ENCODE results near the gene YPEL3.
A peak's percentile ranks its signal among the peaks of the same experiment; 100 is the strongest.

The YPEL3 gene

DNA sequence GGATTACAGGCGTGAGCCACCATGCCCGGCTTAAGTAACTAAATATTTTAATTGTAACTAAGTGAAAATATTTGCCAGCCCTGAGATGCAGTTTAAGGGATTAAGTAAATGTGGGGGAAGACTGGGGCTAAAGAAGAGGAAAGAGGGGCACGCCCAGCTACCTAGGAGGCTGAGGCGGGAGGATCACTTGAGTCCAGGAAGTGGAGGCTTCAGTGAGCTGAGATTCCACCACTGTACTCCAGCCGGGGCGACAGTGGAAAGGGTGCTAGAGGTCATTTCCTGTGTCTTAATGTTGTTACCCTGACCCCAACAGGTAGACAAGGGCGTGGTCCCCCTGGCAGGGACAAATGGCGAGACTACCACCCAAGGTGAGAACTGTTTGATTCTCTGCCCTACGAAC is 27.7 kb downstream of the YPEL3 start:
- DNase-seq, result no peak

- DNase-seq, result no peak
Observed at GRCh38 chr16:30067584-30067916, 28.5 kb downstream of the YPEL3 start.

DNA sequence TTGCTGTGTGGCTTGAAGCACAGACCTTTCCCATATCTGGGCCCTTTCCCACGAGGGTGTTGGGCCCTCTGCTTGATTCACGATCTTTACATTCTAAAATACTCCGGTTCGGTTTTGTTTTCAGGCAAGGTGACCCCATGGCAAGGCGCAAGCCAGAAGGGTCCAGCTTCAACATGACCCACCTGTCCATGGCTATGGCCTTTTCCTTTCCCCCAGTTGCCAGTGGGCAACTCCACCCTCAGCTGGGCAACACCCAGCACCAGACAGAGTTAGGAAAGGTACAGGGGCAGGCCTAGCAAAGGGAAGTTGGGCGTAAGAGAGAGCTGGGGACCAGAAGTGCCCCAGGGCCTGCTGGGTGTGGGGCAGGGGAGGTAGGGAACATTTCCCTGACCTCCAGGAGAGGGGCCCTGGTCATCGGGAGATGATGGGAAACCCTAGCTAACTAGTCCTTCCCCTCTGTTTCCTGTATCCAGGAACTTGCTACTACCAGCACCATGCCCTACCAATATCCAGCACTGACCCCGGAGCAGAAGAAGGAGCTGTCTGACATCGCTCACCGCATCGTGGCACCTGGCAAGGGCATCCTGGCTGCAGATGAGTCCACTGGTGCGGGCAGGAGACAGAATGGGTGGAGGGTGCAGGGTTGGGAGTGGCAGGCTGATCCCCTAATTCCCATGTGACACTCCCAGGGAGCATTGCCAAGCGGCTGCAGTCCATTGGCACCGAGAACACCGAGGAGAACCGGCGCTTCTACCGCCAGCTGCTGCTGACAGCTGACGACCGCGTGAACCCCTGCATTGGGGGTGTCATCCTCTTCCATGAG is 29.0 kb downstream of the YPEL3 start:
- no peak for DNase-seq

- DNase-seq, result no peak
Observed at GRCh38 chr16:30065943-30066760, 29.9 kb downstream of the YPEL3 start.

DNA sequence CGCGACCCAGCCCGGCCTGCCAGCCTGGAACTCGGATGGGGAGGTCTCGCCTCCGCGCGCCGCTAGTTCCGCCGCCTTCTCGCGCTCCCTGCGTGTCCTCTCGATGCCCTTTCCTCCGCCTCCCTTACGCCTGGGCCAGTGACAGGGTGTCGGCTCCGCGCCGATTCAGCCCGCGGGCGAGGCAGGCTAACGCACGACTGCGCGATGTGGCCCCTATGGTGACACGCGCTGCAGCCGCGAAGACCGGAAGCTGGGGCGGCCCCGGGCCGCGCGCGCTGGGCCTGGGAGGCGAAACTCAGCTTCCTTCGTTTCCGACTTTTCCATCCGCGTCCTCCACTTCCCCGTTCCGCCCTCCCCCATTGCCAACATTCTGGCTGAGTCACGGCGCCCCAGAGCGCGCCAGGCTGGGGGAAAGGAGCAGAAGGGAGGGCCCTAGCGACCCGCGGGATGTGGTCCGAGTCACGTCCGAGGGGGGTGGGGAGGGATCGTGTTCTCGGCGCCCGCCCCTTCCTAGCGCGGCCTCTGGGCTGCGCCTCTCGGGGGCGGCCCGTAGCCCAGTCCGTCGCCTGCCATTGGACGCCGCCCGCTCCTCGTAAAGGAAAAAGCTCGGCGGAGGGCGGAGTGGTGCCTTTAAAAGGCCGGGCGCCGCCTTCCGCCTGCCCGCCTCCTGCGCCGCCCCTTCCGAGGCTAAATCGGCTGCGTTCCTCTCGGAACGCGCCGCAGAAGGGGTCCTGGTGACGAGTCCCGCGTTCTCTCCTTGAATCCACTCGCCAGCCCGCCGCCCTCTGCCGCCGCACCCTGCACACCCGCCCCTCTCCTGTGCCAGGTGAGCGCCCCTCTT is 30.7 kb downstream of the YPEL3 start, which contains the start of gene ALDOA:
TSS of gene ALDOA (plus strand) at position 659 of the 841 bp plus-strand sequence. CDS start 1,138 bp downstream, outside the sequence.
- peak; percentile 93 to 97 for DNase-seq

- DNase-seq, result no peak
Observed at GRCh38 chr16:30064729-30065101, 31.3 kb downstream of the YPEL3 start.

DNA sequence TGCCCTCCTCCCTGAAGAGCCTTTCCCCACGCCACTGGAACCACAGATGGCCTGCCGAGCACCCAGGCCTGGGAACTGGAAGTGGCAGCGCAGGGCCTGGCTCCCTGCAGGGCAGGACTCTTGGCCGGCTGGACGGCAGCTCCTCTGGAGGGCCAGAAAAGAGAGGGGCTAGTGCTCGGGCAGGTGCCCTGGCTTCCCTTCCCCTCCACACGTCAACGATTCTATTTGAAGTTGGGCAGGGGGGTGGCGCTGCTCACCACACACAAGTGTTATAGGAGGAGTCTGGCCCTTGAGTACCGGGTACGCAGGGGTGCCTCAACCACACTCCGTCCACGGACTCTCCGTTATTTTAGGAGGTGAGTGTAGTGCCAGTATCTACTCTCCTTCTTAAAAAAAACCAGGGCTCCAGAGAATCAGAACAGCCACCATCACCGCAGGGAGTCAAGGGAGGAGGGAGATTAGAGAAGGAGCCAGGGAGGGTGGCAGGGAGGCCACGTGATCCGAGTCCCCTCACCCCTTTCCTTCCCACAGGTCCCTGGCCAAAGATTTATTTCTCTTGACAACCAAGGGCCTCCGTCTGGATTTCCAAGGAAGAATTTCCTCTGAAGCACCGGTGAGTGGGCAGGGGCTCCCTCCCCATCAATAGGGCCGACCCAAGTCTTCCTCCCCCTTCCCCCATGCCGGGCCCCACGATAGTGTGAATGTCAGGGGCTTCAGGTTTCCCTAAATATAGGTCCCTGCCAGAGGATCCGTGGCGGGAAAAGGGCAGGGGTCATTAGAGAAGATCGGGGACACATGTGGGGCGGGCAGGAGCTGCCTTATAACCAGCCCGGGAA is 31.9 kb downstream of the YPEL3 start:
- peak; percentile 68 to 72 for DNase-seq

GRCh38 chr16:30063278-30063892 is 32.6 kb downstream of the YPEL3 start:
- DNase-seq, result no peak

DNA sequence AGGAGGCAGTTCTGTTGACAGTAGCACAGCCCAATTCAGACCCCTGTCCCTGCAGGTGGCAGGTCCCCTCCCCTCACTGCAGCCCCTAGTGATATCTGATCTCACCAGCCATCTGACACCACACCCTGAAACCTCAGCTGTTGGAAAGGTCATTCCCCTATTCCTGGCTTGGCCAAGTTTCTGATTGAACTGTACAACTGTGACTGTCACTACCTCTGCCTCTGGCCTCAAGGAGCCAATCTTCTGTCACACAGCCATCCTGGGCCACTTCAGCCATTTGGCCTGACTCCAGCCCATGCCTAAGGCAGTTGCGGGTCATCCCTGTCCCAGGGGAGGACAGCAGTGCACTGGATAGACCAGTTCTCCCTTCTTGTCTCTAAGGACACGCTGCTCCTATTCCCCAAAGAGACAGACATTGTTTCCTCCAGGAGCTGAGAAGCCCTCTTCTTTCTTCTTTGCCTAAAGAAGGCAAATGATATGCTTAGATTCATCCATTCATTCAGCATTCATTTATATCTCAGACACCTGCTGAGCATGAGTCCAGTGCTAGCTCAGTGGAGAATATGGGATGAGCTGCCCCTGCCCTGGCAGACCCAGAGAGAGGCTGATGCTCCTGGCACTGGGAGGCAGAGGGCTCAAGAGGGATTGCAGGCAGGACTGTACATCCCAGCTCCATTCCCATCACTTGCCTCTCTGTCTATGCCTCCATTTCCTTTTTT is 35.0 kb downstream of the YPEL3 start:
- DNase-seq, result no peak

- no peak for DNase-seq
Observed at GRCh38 chr16:30060346-30060745, 35.7 kb downstream of the YPEL3 start.

DNA sequence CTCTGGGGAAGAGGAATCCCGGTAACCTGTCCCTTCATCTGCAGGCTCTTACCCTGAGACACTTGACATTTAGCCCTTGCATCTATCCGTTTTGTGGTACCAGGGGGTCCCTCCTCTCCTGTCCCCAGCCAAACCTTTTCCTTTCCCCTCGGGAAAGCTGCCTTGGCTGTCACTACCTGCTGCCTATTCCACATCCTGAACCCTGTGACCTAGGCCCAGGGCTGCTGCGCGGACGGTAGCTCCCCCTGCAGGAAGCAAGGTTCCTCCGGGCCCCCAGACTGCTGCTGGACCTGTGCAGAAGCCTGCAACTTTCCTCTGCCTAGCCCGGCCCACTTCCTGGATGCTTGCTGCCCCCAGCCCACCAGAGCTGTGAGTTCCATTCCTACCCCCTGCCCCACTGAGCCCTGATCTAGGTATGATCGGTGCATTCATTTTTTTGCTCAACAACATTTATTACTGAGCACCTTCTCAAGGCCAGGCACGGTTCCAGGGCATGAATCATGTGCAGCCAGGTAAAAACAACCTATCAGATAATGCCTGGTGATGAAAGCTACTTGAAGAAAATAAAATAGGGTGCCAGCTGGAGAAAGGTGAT is 41.0 kb downstream of the YPEL3 start:
- DNase-seq, result peak in 1 of 2 donors; percentile 49

GRCh38 chr16:30054451-30054850 is 41.6 kb downstream of the YPEL3 start:
- DNase-seq, result no peak

DNA sequence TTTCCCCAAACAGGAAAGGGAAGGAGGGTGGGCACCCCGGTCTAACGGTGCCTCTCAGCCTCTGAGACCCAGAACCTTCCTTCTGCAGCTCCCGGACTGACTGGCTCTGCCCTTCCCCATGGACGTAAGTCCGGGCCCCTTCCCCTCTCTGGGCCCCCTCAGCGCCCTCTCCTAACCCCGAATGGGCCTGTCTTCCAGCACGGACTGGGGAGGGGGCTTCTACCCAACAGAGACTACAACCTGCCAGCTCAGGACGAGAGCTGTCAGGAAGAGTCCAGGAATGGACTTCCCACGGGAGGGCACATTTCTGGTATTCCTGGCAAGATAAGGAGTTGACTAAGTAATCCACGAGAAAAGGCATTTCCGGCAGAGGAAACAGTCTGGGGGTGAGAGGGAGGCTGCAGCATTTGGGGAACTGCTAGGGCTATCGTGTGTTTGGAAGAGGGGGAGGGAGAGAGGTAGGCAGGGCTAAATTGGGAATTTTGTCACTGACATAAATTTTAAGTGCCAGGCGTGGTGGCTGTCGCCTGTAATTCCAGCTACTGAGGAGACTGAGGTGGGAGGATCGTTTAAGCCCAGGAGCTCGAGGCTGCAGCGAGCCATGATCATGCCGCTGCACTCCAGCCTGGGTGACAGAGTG is 42.5 kb downstream of the YPEL3 start:
- no peak for DNase-seq

DNA sequence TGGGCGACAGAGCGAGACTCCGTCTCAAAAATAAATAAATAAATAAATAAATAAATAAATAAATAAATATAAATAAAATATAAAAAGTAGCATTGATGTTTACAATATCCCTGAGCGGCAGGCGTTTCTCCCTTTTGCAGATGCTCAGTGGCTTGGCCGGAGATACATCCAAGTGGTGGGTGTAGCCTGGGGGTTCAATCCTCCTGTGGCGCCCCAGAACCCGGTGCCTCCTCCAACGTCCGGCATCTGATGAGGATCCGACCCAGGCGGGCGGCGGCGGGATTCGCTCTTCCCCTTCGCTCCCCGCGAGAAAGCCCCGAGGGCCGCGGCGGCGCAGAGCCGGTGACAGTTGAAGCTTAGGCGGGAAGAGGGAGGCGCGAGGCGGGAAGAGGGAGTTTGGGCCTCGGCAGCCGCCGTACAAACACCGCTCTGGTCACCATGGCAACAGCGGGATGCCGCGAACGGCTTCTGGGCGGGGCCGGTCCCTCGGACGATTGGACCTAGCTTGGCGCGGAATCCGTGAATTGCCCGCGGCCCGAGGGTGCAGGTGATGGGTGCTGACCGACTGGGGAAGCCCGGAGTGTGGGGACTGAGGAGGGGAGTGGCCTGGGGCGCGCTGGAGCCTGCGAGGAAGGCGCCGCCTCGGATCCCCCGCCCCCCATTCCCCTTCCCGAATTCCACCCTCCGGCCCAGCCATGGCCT is 43.2 kb downstream of the YPEL3 start:
- peak; percentile 89 to 91 for DNase-seq

DNA sequence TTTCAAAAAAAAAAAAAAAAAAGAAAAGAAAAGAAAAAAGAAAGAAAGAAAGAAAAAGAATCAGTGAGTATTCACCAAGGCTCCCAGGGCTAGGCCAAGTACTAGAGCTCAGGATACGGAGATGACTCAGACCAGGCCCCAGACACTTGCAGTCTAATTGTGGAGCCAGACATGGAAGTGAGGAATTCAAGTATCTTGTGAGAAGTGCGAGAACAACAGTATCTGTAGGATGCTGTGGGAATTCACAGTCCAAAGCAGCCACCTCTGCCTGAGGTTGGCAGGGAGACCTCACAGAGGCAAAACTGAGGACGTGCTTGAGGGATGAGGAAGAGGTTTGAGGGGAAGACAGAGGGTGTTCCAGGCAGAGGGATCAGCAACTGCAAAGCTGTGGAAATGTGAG is 44.5 kb downstream of the YPEL3 start:
- DNase-seq, result no peak

- no peak for DNase-seq
Observed at GRCh38 chr16:30049871-30050270, 46.1 kb downstream of the YPEL3 start.

GRCh38 chr16:30046588-30046987 is 49.4 kb downstream of the YPEL3 start:
- no peak for DNase-seq

- DNase-seq, result no peak
Observed at GRCh38 chr16:30046178-30046577, 49.8 kb downstream of the YPEL3 start.
